ENCODE data around the gene SEMA3A. TPM values are rescaled to one million over a fixed set of nuclear protein-coding genes. Genes with fewer than 3 reads are reported as not detected.
A peak's percentile ranks its signal among the peaks of the same experiment; 100 is the strongest.

The SEMA3A gene
- total and polyA plus RNA-seq, 2 experiments from 2014 or later = 19.8 to 46.4 TPM

DNA sequence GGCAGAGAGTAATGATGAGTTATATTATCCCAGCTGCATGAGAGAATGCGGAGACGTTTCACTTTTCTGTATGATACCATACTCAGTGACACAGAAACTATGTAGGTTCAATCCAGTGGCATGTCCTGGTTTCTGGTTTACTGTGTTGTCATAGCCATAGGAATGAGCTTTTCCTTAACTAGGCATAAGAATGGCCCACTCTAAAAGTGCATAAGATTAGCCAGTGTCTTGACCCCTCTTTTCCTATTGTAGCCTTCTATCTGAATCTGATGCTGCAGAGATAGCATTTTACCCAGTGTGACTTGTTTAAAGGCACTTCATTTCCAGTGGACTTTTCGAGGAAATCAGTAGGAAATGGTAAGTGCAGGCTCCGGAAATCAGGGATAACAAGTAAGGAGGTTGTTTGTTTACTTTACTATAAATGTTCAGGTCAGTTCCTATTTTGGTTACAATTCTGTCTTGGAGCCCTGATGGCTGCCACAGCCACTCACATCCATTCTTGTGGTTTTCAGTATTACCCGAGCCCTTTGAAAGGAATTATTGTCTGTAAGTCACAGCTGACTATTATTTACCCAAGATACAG lies 70.5 kb downstream of the SEMA3A start (continued):
- TF ChIP-seq POLR2AphosphoS5 (IDR thresholded peaks at IDR 0.05; ENCODE audit: low read depth) = no peak
- TF ChIP-seq, protein P1, sequence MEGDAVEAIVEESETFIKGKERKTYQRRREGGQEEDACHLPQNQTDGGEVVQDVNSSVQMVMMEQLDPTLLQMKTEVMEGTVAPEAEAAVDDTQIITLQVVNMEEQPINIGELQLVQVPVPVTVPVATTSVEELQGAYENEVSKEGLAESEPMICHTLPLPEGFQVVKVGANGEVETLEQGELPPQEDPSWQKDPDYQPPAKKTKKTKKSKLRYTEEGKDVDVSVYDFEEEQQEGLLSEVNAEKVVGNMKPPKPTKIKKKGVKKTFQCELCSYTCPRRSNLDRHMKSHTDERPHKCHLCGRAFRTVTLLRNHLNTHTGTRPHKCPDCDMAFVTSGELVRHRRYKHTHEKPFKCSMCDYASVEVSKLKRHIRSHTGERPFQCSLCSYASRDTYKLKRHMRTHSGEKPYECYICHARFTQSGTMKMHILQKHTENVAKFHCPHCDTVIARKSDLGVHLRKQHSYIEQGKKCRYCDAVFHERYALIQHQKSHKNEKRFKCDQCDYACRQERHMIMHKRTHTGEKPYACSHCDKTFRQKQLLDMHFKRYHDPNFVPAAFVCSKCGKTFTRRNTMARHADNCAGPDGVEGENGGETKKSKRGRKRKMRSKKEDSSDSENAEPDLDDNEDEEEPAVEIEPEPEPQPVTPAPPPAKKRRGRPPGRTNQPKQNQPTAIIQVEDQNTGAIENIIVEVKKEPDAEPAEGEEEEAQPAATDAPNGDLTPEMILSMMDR (conservative IDR thresholded peaks at IDR 0.05; ENCODE audit: low read depth in 2 of 2) = no peak
- no peak for TF ChIP-seq STAT1 (IDR thresholded peaks at IDR 0.05; ENCODE audit: unreplicated experiment)

DNA sequence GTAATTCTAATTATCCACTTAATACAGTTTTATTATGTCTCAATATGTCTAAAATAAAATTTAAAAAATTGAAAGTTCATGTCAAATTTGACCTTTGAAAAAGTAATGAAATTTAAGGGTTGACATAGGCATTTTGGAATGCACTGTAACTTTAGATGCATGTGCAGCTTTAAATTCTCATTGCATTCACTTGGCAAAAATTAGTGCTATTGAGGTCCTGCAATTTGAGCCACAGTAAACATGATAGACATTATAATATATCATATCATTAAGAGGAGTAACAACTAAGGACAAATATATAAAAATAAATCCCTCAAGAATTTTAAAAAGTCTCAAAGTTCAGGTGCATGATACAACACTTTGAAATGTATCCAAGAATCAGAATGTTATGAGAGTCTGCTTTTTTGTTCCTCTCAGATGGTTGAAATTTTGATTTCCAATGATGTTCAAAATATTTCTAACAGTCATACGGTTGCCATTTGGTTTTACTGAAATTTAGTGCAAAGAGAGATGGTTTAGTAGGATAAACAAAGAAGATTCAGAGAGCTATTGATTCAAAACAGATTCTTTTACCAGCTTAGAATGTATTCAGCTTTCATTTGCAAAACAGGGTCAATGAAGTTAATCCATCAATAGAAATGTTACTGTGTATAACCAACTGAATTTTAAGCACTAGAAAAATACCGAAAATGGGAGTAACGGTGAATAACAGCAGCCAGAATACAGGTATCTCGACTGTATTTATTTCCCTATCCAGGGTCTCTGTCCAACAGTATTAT lies 71.8 kb downstream of the SEMA3A start:
- Histone ChIP-seq H3K4me3 (no peak overlapping the region), H3K27me3 (ENCODE audit: insufficient read depth) (no peaks in the 10 kb centered on the region), H3K79me2 (replicated peaks; ENCODE audit: insufficient read depth) (peaks cover 29% of the 10 kb centered on the region), H3K36me3 (ENCODE audit: insufficient read depth) (peaks cover 3% of the 10 kb centered on the region; the same call in 1 of the 2 replicates), H3K9me2 (ENCODE audit: insufficient read depth) (no peaks in the 10 kb centered on the region), H2AFZ (no peak overlapping the region), H3F3A (replicated peaks; ENCODE audit: low read depth) (no peaks in the 10 kb centered on the region), H3K27ac (ENCODE audit: low read depth) (peak overlapping the region; percentile 24; the same call in 1 of the 2 replicates), H3K4me2 (peak overlapping the region; percentile 42; the same call in 1 of the 2 replicates), H3K4me1 (ENCODE audit: insufficient read depth) (peaks cover 27% of the 10 kb centered on the region), H4K20me1 (replicated peaks; ENCODE audit: insufficient read depth) (no peaks in the 10 kb centered on the region)
- no peak for DNase-seq (ENCODE audit: low spot score)
- ATAC-seq = no peak
- Mint-ChIP-seq H3K36me3 (ENCODE audit: low read depth) (peaks cover 9% of the 10 kb centered on the region; the same call in 2 of the 3 replicates), H3K27ac (0 out of 2 replicates have a peak overlapping the region, but pooled peaks have one; percentile 8), H3K4me3 (no peak overlapping the region), H3K27me3 (ENCODE audit: insufficient read depth, low read depth, poor library complexity) (peaks cover 2% of the 10 kb centered on the region), H3K4me1 (peaks cover 23% of the 10 kb centered on the region), H3K9me3 (0 out of 3 replicates have a peak, but pooled peaks cover 3% of the 10 kb centered on the region)
- TF ChIP-seq, protein P1 (conservative IDR thresholded peaks at IDR 0.05; ENCODE audit: low read depth in 2 of 2) = no peak
- TF ChIP-seq POLR2AphosphoS5 (IDR thresholded peaks at IDR 0.05; ENCODE audit: low read depth) (no peak), EZH2phosphoT487 (IDR thresholded peaks at IDR 0.05; ENCODE audit: unreplicated experiment) (no peak), STAT1 (IDR thresholded peaks at IDR 0.05; ENCODE audit: unreplicated experiment) (no peak), CREB1 (CRISPR knock-in tag; IDR thresholded peaks at IDR 0.05; ENCODE audit: low read depth) (no peak), ZNF331 (CRISPR knock-in tag; IDR thresholded peaks at IDR 0.05; ENCODE audit: low read depth) (no peak), ZNF114 (CRISPR knock-in tag; IDR thresholded peaks at IDR 0.05) (no peak), NANOG (IDR thresholded peaks at IDR 0.05; ENCODE audit: borderline replicate concordance) (no peak)
- TF ChIP-seq, protein P2, sequence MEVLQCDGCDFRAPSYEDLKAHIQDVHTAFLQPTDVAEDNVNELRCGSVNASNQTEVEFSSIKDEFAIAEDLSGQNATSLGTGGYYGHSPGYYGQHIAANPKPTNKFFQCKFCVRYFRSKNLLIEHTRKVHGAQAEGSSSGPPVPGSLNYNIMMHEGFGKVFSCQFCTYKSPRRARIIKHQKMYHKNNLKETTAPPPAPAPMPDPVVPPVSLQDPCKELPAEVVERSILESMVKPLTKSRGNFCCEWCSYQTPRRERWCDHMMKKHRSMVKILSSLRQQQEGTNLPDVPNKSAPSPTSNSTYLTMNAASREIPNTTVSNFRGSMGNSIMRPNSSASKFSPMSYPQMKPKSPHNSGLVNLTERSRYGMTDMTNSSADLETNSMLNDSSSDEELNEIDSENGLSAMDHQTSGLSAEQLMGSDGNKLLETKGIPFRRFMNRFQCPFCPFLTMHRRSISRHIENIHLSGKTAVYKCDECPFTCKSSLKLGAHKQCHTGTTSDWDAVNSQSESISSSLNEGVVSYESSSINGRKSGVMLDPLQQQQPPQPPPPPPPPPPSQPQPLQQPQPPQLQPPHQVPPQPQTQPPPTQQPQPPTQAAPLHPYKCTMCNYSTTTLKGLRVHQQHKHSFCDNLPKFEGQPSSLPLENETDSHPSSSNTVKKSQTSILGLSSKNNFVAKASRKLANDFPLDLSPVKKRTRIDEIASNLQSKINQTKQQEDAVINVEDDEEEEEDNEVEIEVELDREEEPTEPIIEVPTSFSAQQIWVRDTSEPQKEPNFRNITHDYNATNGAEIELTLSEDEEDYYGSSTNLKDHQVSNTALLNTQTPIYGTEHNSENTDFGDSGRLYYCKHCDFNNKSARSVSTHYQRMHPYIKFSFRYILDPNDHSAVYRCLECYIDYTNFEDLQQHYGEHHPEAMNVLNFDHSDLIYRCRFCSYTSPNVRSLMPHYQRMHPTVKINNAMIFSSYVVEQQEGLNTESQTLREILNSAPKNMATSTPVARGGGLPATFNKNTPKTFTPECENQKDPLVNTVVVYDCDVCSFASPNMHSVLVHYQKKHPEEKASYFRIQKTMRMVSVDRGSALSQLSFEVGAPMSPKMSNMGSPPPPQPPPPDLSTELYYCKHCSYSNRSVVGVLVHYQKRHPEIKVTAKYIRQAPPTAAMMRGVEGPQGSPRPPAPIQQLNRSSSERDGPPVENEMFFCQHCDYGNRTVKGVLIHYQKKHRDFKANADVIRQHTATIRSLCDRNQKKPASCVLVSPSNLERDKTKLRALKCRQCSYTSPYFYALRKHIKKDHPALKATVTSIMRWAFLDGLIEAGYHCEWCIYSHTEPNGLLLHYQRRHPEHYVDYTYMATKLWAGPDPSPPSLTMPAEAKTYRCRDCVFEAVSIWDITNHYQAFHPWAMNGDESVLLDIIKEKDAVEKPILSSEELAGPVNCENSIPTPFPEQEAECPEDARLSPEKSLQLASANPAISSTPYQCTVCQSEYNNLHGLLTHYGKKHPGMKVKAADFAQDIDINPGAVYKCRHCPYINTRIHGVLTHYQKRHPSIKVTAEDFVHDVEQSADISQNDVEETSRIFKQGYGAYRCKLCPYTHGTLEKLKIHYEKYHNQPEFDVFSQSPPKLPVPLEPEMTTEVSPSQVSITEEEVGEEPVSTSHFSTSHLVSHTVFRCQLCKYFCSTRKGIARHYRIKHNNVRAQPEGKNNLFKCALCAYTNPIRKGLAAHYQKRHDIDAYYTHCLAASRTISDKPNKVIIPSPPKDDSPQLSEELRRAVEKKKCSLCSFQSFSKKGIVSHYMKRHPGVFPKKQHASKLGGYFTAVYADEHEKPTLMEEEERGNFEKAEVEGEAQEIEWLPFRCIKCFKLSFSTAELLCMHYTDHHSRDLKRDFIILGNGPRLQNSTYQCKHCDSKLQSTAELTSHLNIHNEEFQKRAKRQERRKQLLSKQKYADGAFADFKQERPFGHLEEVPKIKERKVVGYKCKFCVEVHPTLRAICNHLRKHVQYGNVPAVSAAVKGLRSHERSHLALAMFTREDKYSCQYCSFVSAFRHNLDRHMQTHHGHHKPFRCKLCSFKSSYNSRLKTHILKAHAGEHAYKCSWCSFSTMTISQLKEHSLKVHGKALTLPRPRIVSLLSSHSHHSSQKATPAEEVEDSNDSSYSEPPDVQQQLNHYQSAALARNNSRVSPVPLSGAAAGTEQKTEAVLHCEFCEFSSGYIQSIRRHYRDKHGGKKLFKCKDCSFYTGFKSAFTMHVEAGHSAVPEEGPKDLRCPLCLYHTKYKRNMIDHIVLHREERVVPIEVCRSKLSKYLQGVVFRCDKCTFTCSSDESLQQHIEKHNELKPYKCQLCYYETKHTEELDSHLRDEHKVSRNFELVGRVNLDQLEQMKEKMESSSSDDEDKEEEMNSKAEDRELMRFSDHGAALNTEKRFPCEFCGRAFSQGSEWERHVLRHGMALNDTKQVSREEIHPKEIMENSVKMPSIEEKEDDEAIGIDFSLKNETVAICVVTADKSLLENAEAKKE (CRISPR knock-in tag; IDR thresholded peaks at IDR 0.05) = no peak
